ENCODE data around the gene LTBP4. TPM values are rescaled to one million over a fixed set of nuclear protein-coding genes. Genes with fewer than 3 reads are reported as not detected.
"Not testable (repeated sequence)": the region's sequence is repeated elsewhere in the genome, so short reads cannot be mapped to it uniquely, and the experiment has no call there.

The LTBP4 gene
- total RNA-seq, 1 donor: 103 TPM

- not testable (repeated sequence) for DNase-seq (ENCODE audit: low read depth in 2 of 3, low spot score in 2 of 3)
Measured at GRCh38 chr19:40655684-40656083, 54.5 kb downstream of the LTBP4 start.

- DNase-seq (ENCODE audit: low read depth in 2 of 3, low spot score in 2 of 3): no peak
Measured at GRCh38 chr19:40658031-40658430, 56.9 kb downstream of the LTBP4 start.

GRCh38 chr19:40659116-40659515 is 57.9 kb downstream of the LTBP4 start:
- DNase-seq (ENCODE audit: low read depth in 2 of 3, low spot score in 2 of 3): no peak

GRCh38 chr19:40659566-40659965 is 58.4 kb downstream of the LTBP4 start:
- no peak for DNase-seq (ENCODE audit: low read depth in 2 of 3, low spot score in 2 of 3)

- no peak for DNase-seq (ENCODE audit: low read depth in 2 of 3, low spot score in 2 of 3)
Measured at GRCh38 chr19:40661616-40662015, 60.4 kb downstream of the LTBP4 start.

GRCh38 chr19:40662925-40663694 is 61.9 kb downstream of the LTBP4 start:
- peak; percentile 86 to 92 (median 88) for DNase-seq (ENCODE audit: low read depth in 2 of 3, low spot score in 2 of 3)

GRCh38 chr19:40663695-40664692 is 62.8 kb downstream of the LTBP4 start:
- DNase-seq (ENCODE audit: low read depth in 2 of 3, low spot score in 2 of 3): no peak

- DNase-seq (ENCODE audit: low read depth in 2 of 3, low spot score in 2 of 3): no peak
Measured at GRCh38 chr19:40666803-40667438, 65.8 kb downstream of the LTBP4 start.

GRCh38 chr19:40667602-40668001 is 66.4 kb downstream of the LTBP4 start:
- DNase-seq (ENCODE audit: low read depth in 2 of 3, low spot score in 2 of 3): no peak

- no peak for DNase-seq (ENCODE audit: low read depth in 2 of 3, low spot score in 2 of 3)
Measured at GRCh38 chr19:40668991-40669614, 67.9 kb downstream of the LTBP4 start.

- no peak for DNase-seq (ENCODE audit: low read depth in 2 of 3, low spot score in 2 of 3)
Measured at GRCh38 chr19:40671404-40671803, 70.2 kb downstream of the LTBP4 start.

- no peak for DNase-seq (ENCODE audit: low read depth in 2 of 3, low spot score in 2 of 3)
Measured at GRCh38 chr19:40672038-40672437, 70.9 kb downstream of the LTBP4 start.

- no peak for DNase-seq (ENCODE audit: low read depth in 2 of 3, low spot score in 2 of 3)
Measured at GRCh38 chr19:40672573-40673299, 71.6 kb downstream of the LTBP4 start.

- no peak for DNase-seq (ENCODE audit: low read depth in 2 of 3, low spot score in 2 of 3)
Measured at GRCh38 chr19:40673397-40673796, 72.2 kb downstream of the LTBP4 start.

- DNase-seq (ENCODE audit: low read depth in 2 of 3, low spot score in 2 of 3): no peak
Measured at GRCh38 chr19:40674291-40674690, 73.1 kb downstream of the LTBP4 start.

GRCh38 chr19:40677156-40677555 is 76.0 kb downstream of the LTBP4 start:
- no peak for DNase-seq (ENCODE audit: low read depth in 2 of 3, low spot score in 2 of 3)
